Colon (tissue), 2 donors: Measurements from ENCODE around the gene NTM.

Source experiments
- FAIRE-seq: peaks from 2 replicates; lab custom pipeline; 2012; peaks lifted over from hg19 to GRCh38; lab: Jason Lieb, UNC
- donor health status: control.
- donor health status: control.

The NTM gene

GRCh38 chr11:131499199-131499598, 128.8 kb downstream of the NTM start:
- no peak for FAIRE-seq

GRCh38 chr11:131503017-131503416, 132.6 kb downstream of the NTM start:
- no peak for FAIRE-seq

- FAIRE-seq, result no peak
Observed at GRCh38 chr11:131504199-131504949, 134.0 kb downstream of the NTM start.

GRCh38 chr11:131506348-131506747, 135.9 kb downstream of the NTM start:
- no peak for FAIRE-seq

GRCh38 chr11:131510662-131511061, 140.2 kb downstream of the NTM start:
- FAIRE-seq, result no peak

GRCh38 chr11:131511794-131512193, 141.4 kb downstream of the NTM start:
- no peak for FAIRE-seq

GRCh38 chr11:131512228-131512627, 141.8 kb downstream of the NTM start:
- no peak for FAIRE-seq

GRCh38 chr11:131514062-131514461, 143.6 kb downstream of the NTM start:
- no peak for FAIRE-seq

GRCh38 chr11:131518305-131518838, 148.0 kb downstream of the NTM start:
- no peak for FAIRE-seq

GRCh38 chr11:131522851-131523250, 152.4 kb downstream of the NTM start:
- no peak for FAIRE-seq

- FAIRE-seq, result no peak
Observed at GRCh38 chr11:131530407-131530806, 160.0 kb downstream of the NTM start.

- FAIRE-seq, result no peak
Observed at GRCh38 chr11:131533149-131533548, 162.7 kb downstream of the NTM start.

GRCh38 chr11:131533998-131534397, 163.6 kb downstream of the NTM start:
- FAIRE-seq, result no peak

- no peak for FAIRE-seq
Observed at GRCh38 chr11:131534611-131535010, 164.2 kb downstream of the NTM start.

GRCh38 chr11:131536159-131536558, 165.7 kb downstream of the NTM start:
- no peak for FAIRE-seq

- FAIRE-seq, result no peak
Observed at GRCh38 chr11:131537196-131537595, 166.8 kb downstream of the NTM start.

- no peak for FAIRE-seq
Observed at GRCh38 chr11:131537748-131538147, 167.3 kb downstream of the NTM start.

GRCh38 chr11:131538322-131538721, 167.9 kb downstream of the NTM start:
- FAIRE-seq, result no peak

GRCh38 chr11:131540676-131541075, 170.3 kb downstream of the NTM start:
- FAIRE-seq, result no peak

GRCh38 chr11:131543389-131544025, 173.1 kb downstream of the NTM start:
- no peak for FAIRE-seq

GRCh38 chr11:131544591-131544990, 174.2 kb downstream of the NTM start:
- no peak for FAIRE-seq

GRCh38 chr11:131546218-131546895, 175.9 kb downstream of the NTM start:
- FAIRE-seq, result no peak

- no peak for FAIRE-seq
Observed at GRCh38 chr11:131549099-131549498, 178.7 kb downstream of the NTM start.
